Adipose tissue (tissue), 3 donors: Measurements from ENCODE around the gene NKD1. TPM values are rescaled to one million over a fixed set of nuclear protein-coding genes. Genes with fewer than 3 reads are reported as not detected.

Source experiments
- H3K27ac ChIP-seq: one replicate; pipeline ENCODE4 v1.5.1; 2013; ENCODE audit warnings: low read depth, low read length
- WGBS, 3 donors: extraction: QIAGEN DNeasy Blood & Tissue Kit; methylation state at CpG; one replicate each; pipeline ENCODE4 v1.1.7; 2013; 5-methylcytosine and 5-hydroxymethylcytosine counted together
- polyA plus RNA-seq, 3 donors: library from polyadenylated mRNA; stranded (reverse); fragments of 200-250 nt; gene quantifications; one replicate each; pipeline ENCODE4 v1.2.3, GENCODE V29; 2013
- donor health status: healthy with polysubstance abuse.
- donor health status: Bipolar disorder and iron deficiency.
- donor health status: healthy.

Gene NKD1
- polyA plus RNA-seq, 3 donors: 0.31 to 1.3 (median 1.1) TPM

- 69 to 82% (median 78%) methylated on average over 11 of the region's 11 CpGs for WGBS, 3 donors
- H3K27ac ChIP-seq: no peak overlapping the region
Observed at GRCh38 chr16:50684823-50685461, 136.7 kb downstream of the NKD1 start.

DNA sequence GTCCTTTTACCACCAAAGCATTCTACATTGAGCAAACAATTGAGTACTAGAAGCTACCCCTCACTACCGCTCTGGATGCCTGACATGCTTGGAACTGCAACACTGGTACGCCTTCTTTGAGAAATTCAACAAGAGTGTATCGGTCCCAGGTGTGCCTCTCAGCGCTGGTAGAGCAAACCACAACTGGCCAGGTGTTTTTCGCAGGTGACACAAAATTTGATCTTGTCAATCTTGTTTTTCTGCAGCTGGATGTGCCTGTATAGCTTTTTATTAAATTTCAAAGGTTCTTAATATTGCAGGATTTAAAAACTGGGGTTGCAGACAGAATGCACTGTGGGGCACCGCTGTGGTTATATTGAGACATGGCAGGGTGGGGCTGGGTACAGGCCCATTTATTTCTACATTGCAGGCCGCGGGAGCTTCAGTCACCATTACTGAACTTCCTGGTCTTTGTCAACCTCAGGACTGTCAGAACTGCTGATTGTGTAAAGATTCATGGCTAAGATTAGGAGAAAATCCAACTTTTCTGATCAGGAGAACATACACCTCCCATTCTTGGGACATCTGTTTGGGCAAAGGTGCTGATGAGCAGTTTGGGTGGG, 137.4 kb downstream of the NKD1 start:
- H3K27ac ChIP-seq: no peak overlapping the region
- 60 to 79% (median 69%) methylated on average over 8 of the region's 8 CpGs for WGBS, 3 donors

DNA sequence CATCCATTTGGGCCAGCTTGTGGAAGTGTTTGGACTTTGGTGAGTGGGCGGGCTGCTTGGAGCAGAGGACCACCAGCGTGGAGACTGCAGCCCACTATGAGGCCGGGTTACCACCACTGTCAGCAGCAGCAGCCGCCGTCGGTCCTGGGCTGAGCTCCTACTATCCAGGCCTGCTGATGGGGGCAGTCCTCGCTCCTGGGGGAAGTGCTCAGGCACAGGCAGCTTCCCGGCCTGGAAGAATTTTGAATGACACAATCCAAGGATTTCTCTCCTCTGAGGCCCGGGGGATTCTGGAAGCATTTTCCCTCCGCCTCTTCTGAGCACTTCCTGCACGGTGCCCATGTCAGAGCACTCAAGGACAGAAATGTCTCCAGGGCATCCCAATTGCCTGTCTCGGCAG, 139.9 kb downstream of the NKD1 start:
- WGBS, 3 donors: 51 to 62% (median 55%) methylated on average over 12 of the region's 12 CpGs
- no peak overlapping the region for H3K27ac ChIP-seq

GRCh38 chr16:50688867-50689266, 140.7 kb downstream of the NKD1 start:
- H3K27ac ChIP-seq: no peak overlapping the region
- WGBS, 3 donors: 71 to 89% (median 88%) methylated on average over 3 of the region's 3 CpGs

GRCh38 chr16:50690177-50690576, 142.0 kb downstream of the NKD1 start:
- 89 to 96% (median 90%) methylated on average over 2 of the region's 2 CpGs for WGBS, 3 donors
- H3K27ac ChIP-seq: no peak overlapping the region

GRCh38 chr16:50692644-50692998, 144.4 kb downstream of the NKD1 start:
- 75 to 94% (median 83%) methylated on average over 4 of the region's 4 CpGs for WGBS, 3 donors
- no peak overlapping the region for H3K27ac ChIP-seq

DNA sequence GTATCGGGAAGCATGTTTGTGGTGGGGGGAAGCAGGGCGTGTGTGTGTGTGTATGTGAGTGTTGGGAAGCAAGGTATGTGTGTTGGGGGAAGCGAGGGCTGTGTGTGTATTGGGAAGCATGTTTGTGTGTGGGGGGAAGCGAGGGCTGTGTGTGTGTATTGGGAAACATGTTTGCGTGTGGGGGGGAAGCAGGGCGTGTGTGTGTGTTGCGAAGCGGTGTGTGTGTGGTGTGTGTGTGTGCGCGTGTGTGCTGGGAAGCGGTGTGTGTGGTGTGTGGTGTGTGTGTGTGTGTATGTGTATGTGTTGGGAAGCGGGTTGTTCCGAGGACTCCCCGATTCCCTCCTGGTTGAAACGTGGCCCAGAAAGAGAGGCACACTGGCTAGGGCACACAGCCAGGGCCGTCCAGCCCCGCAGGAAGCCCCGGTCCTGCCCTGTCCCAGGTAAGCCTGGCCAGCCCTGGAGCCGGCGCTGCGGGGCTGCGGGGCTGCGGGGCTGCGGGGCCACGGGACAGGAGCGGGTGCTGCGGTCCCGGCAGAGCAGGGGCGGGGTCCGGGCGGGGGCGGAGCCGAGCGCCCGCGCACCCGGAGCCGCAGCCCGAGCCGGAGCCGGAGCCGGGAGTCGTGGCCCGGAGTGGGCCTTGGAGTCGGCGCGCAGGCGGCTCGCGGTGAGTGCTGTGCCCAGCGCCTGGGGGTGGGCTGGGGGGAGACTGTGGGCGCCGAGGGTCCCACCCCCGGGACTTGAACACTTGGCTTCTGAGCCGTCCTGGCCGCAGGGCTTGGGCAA, 145.0 kb downstream of the NKD1 start, which contains the start of gene NOD2:
TSS of gene NOD2 (plus strand) at position 608 of the 783 bp plus-strand sequence. CDS start 5,890 bp downstream, outside the sequence.
- H3K27ac ChIP-seq: no peak within 1 kb of the TSS
- 12 to 20% (median 14%) methylated on average over 40 to 56 of the region's 56 CpGs for WGBS, 3 donors

GRCh38 chr16:50694206-50694605, 146.0 kb downstream of the NKD1 start:
- 91 to 97% (median 97%) methylated on average over 2 of the region's 2 CpGs for WGBS, 3 donors
- no peak overlapping the region for H3K27ac ChIP-seq

DNA sequence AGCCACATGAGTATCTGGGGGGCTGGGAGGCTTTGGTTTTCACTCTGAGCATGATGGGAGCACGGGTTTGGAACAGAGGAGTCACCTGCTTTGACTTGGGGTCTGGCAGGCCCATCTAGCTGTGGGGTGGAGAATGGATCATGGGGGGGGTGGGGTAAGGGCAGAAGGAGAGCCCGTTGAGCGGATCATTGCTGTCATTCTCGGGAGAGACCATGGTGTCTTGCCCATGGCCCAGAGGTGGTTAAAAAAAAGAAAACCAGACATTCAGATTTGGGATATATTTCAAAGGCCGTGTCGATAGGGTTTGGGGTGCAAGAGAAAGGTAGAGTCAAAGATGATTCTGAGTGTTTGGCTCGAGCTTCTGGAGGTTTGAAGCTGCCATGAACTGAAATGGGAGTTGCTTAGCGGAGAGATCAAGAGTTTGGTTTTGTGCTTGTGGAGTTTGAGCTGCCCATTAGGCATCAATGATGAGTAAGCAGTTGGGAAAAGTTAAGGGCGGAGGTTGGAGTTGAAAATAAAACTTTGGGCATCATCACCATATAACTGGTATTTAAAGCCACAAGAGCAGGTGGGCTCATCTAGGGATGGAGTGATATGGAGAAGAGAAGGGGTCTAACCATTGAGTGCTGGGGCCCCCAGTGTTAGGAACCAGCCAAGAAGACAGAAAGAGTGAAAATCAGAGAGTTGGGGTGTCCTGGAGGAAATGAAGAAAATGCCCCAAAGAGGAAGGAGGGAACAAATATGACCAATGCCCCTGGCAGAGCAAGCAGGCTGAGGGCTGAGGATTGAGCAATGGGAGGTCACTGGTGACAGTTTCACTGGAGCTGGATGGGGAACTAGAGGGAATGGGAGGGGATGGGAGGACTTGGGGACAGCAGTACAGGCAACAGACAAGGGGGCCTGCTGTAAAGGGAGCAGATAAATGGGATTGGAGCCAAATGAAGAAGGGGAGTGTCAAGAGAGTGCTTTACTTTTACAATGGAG, 147.1 kb downstream of the NKD1 start:
- H3K27ac ChIP-seq: no peak overlapping the region

GRCh38 chr16:50696126-50696525, 147.9 kb downstream of the NKD1 start:
- H3K27ac ChIP-seq: no peak overlapping the region
- WGBS, 3 donors: 46 to 67% (median 49%) methylated on average over 5 of the region's 5 CpGs

More for the DNA sequence above, 147.1 kb downstream of the NKD1 start:
- WGBS, 3 donors: 90 to 94% (median 91%) methylated on average over 9 of the region's 9 CpGs

DNA sequence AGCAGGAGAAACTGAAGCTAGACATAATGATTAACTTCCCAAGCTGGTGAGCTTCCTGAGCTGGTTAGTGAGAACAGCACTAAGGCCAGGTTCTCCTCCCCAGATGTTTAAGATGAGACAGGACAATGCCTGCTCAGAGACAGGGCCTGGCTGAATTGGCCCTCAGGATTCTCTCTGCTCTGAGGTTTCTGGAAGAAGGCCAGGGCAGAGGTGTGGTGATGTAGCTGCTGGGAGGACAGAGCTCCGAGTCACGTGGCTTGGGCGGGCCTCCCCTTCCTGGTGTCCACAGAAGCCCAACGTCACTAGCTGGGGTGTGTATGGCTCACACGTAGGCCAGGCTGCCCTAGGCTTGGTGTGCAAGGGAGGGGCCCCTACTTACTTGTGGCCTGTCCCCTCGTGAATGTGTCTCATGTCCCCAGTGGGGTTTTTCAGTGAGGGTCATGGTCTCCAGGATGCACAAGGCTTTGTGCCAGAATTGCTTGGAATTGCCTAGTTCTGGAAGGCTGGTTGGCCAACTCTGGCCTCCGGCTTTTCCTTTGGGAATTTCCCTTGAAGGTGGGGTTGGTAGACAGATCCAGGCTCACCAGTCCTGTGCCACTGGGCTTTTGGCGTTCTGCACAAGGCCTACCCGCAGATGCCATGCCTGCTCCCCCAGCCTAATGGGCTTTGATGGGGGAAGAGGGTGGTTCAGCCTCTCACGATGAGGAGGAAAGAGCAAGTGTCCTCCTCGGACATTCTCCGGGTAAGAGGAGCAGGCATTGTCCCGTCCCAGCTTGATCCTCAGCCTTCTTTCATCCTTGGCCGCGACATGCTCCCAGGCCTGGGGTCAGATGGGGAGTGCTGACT, 148.6 kb downstream of the NKD1 start:
- 53 to 74% (median 61%) methylated on average over 15 of the region's 15 CpGs for WGBS, 3 donors

GRCh38 chr16:50697421-50697715, 149.2 kb downstream of the NKD1 start:
- no peak overlapping the region for H3K27ac ChIP-seq
- 89 to 97% (median 93%) methylated on average over 5 of the region's 5 CpGs for WGBS, 3 donors

More for the DNA sequence above, 148.6 kb downstream of the NKD1 start:
- H3K27ac ChIP-seq: no peak overlapping the region

DNA sequence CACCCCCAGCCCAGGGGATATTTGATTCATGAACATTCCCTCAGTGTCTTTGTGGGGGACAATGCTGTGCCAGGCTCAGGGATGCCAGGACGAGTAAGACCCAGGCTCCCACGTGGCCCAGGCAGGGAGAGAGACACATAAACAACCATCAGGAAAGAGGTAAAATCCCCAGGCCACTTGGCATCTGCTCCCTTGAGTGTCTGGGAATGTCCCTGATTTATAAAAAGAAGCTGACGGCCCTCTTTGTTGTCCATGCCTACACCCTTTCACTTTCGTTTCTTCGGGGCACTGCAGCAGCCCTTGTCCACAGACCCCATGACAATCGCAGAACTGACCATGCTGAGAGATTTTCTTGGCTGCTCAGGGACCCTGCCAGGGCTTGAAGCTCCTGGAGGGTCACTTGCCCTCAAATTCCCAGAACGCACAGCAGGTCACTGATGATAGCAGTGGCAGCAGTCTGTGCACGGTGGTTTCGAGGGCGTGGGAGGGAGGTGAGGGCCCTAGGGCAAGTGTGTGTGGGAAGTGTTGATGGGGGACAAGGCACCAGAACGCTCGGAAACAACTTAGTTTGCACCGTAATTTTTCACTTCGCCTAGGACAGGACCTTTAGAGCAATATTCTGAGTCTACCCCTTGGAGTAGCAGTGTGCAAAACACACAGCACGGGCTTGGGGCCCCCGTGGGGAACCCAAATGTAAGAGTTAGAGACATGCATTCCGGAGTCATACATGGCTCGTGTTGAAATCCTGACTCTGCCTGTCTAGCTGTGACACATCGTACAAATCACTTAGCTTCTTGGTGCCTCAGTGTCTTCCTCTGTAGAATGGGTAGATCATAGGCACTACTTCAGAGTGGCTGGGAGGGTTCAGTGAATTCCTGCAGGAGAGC, 149.9 kb downstream of the NKD1 start:
- WGBS, 3 donors: 38 to 60% (median 40%) methylated on average over 19 of the region's 19 CpGs

More for the DNA sequence above, 149.9 kb downstream of the NKD1 start:
- no peak overlapping the region for H3K27ac ChIP-seq
